ENCODE data around the gene GPC5. TPM values are rescaled to one million over a fixed set of nuclear protein-coding genes. Genes with fewer than 3 reads are reported as not detected.

GPC5 gene
- total RNA-seq, 1 donor from 2014 or later: 0.99 TPM

DNA sequence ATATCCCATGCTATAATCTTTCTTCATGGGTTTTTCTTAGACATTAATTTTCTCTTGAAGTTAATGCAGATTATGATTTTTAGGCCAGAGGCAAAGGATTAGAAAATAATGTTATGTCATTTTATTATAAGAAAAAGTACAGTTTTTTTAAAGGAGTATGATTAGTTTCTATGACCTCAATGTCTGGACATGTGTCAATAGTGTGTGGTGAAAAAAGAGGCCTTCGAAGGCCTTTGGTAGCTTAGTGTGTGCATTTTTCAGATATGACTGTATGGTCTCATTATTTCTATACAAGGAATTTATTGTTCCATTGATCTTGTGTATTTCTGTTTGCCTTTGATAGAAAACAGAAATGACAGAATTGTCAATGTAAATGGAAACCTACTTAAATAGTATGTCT is 195.6 kb downstream of the GPC5 start:
- TF ChIP-seq, protein P1, sequence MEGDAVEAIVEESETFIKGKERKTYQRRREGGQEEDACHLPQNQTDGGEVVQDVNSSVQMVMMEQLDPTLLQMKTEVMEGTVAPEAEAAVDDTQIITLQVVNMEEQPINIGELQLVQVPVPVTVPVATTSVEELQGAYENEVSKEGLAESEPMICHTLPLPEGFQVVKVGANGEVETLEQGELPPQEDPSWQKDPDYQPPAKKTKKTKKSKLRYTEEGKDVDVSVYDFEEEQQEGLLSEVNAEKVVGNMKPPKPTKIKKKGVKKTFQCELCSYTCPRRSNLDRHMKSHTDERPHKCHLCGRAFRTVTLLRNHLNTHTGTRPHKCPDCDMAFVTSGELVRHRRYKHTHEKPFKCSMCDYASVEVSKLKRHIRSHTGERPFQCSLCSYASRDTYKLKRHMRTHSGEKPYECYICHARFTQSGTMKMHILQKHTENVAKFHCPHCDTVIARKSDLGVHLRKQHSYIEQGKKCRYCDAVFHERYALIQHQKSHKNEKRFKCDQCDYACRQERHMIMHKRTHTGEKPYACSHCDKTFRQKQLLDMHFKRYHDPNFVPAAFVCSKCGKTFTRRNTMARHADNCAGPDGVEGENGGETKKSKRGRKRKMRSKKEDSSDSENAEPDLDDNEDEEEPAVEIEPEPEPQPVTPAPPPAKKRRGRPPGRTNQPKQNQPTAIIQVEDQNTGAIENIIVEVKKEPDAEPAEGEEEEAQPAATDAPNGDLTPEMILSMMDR (IDR thresholded peaks at IDR 0.05): no peak
- peaks cover 4% of the 10 kb centered on the region for H3K4me1 Mint-ChIP-seq (ENCODE audit: low read depth)
- H3K36me3 Mint-ChIP-seq (ENCODE audit: low read depth): peaks cover 3% of the 10 kb centered on the region
- H3K27ac Mint-ChIP-seq (ENCODE audit: unreplicated experiment): no peak overlapping the region
- no peak for DNase-seq (ENCODE audit: low spot score)
- H3K9me3 Mint-ChIP-seq (ENCODE audit: low read depth): peaks cover 8% of the 10 kb centered on the region
- H3K27me3 Mint-ChIP-seq (ENCODE audit: low read depth): peaks cover 2% of the 10 kb centered on the region
- H3K4me3 Mint-ChIP-seq (ENCODE audit: unreplicated experiment): no peak overlapping the region

DNA sequence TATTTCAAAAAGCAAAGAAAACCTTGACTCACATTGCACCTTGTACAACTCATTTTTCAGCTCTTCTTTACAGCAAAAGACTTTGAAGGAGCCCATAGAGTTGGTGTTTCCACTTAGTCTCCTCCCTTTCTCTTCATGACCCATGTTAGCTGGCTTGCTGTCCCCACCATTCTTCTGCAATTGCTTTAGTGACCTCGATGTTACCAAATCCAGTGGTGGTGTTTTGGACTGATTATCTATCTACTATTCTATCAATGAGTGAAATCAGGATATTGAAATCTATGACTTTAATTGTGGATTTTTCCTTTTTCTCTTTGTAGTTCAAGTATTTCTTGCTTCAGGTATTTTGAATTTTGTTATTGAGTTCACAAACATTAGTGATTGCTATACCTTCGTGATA is 197.3 kb downstream of the GPC5 start:
- Mint-ChIP-seq H3K36me3 (ENCODE audit: low read depth) (no peaks in the 10 kb centered on the region), H3K9me3 (ENCODE audit: low read depth) (peaks cover 8% of the 10 kb centered on the region), H3K27me3 (ENCODE audit: low read depth) (no peaks in the 10 kb centered on the region), H3K4me1 (ENCODE audit: low read depth) (peaks cover 1% of the 10 kb centered on the region), H3K27ac (ENCODE audit: unreplicated experiment) (no peak overlapping the region), H3K4me3 (ENCODE audit: unreplicated experiment) (no peak overlapping the region)
- TF ChIP-seq, protein P1 (IDR thresholded peaks at IDR 0.05): no peak
- DNase-seq (ENCODE audit: low spot score): no peak

- TF ChIP-seq, protein P1 (IDR thresholded peaks at IDR 0.05): no peak
- Mint-ChIP-seq H3K4me1 (ENCODE audit: low read depth) (no peaks in the 10 kb centered on the region), H3K27me3 (ENCODE audit: low read depth) (no peaks in the 10 kb centered on the region), H3K9me3 (ENCODE audit: low read depth) (peaks cover 2% of the 10 kb centered on the region), H3K27ac (ENCODE audit: unreplicated experiment) (no peak overlapping the region), H3K36me3 (ENCODE audit: low read depth) (no peaks in the 10 kb centered on the region), H3K4me3 (ENCODE audit: unreplicated experiment) (no peak overlapping the region)
- DNase-seq (ENCODE audit: low spot score): no peak
These were observed 198.4 kb downstream of the GPC5 start for GRCh38 chr13:91596842-91597241.

GRCh38 chr13:91598655-91599054 is 200.2 kb downstream of the GPC5 start:
- Mint-ChIP-seq H3K27ac (ENCODE audit: unreplicated experiment) (no peak overlapping the region), H3K9me3 (ENCODE audit: low read depth) (no peaks in the 10 kb centered on the region), H3K36me3 (ENCODE audit: low read depth) (no peaks in the 10 kb centered on the region), H3K4me3 (ENCODE audit: unreplicated experiment) (no peak overlapping the region), H3K4me1 (ENCODE audit: low read depth) (no peaks in the 10 kb centered on the region), H3K27me3 (ENCODE audit: low read depth) (no peaks in the 10 kb centered on the region)
- no peak for DNase-seq (ENCODE audit: low spot score)
- TF ChIP-seq, protein P1 (IDR thresholded peaks at IDR 0.05): no peak

DNA sequence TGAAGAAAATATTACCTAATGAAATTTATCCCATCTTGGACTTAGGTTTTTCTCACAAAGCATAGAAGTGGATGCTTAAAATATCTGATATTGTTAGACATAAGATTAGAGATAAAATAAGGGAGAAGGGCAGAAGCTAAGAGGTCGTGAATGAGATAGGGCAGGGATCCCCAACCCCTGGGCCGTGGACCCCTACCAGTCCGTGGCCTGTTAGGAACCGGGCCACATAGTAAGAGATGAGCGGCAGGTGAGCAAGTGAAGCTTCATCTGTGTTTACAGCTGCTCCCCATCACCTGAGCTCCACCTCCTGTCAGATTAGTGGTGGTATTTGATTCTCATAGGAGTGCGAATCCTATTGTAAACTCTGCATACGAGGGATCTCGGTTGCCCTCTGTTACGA is 202.9 kb downstream of the GPC5 start:
- H3K27ac Mint-ChIP-seq (ENCODE audit: unreplicated experiment): no peak overlapping the region
- no peaks in the 10 kb centered on the region for H3K4me1 Mint-ChIP-seq (ENCODE audit: low read depth)
- TF ChIP-seq, protein P1 (IDR thresholded peaks at IDR 0.05): no peak
- H3K9me3 Mint-ChIP-seq (ENCODE audit: low read depth): no peaks in the 10 kb centered on the region
- no peaks in the 10 kb centered on the region for H3K27me3 Mint-ChIP-seq (ENCODE audit: low read depth)
- H3K4me3 Mint-ChIP-seq (ENCODE audit: unreplicated experiment): no peak overlapping the region
- no peaks in the 10 kb centered on the region for H3K36me3 Mint-ChIP-seq (ENCODE audit: low read depth)
- no peak for DNase-seq (ENCODE audit: low spot score)

All from chondrocyte (in vitro differentiated cells).